ENCODE measurements around the gene CDH1. TPM values are rescaled to one million over a fixed set of nuclear protein-coding genes. Genes with fewer than 3 reads are reported as not detected.

Gene CDH1
- polyA plus RNA-seq, 1 experiment = 0.06 TPM

DNA sequence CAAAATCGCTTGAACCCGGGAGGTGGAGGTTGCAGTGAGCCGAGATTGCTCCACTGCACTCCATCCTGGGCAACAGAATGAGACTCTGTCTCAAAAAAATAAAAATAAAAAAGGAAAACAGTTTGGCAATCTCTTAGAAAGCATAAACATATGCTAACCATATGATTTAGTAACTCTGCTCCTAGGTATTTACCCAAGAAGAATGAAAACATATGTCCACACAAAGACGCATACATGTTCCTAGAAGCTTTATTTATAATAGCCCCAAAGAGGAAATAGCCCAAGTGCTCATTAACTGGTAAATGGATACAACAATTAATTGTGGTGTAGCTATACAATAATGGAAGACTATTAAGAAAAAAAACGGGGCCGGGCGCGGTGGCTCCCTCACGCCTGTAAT lies 18.5 kb upstream of the CDH1 start:
- CTCF ChIA-PET = no interaction called here
- TF ChIP-seq, protein P1, sequence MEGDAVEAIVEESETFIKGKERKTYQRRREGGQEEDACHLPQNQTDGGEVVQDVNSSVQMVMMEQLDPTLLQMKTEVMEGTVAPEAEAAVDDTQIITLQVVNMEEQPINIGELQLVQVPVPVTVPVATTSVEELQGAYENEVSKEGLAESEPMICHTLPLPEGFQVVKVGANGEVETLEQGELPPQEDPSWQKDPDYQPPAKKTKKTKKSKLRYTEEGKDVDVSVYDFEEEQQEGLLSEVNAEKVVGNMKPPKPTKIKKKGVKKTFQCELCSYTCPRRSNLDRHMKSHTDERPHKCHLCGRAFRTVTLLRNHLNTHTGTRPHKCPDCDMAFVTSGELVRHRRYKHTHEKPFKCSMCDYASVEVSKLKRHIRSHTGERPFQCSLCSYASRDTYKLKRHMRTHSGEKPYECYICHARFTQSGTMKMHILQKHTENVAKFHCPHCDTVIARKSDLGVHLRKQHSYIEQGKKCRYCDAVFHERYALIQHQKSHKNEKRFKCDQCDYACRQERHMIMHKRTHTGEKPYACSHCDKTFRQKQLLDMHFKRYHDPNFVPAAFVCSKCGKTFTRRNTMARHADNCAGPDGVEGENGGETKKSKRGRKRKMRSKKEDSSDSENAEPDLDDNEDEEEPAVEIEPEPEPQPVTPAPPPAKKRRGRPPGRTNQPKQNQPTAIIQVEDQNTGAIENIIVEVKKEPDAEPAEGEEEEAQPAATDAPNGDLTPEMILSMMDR (IDR thresholded peaks at IDR 0.05; ENCODE audit: low read depth, low read length) = no peak
- Histone ChIP-seq H3K4me3 (ENCODE audit: low read depth, low read length) (no peak overlapping the region), H3K9me3 (ENCODE audit: control insufficient read depth, insufficient read depth, low read length) (no peaks in the 10 kb centered on the region), H3K27ac (ENCODE audit: low read depth, low read length) (no peak overlapping the region), H3K27me3 (ENCODE audit: control insufficient read depth, insufficient read depth, low read length) (no peaks in the 10 kb centered on the region)
- POLR2A ChIA-PET = no interaction called here
- no peak for DNase-seq (ENCODE audit: low read depth, low spot score)

DNA sequence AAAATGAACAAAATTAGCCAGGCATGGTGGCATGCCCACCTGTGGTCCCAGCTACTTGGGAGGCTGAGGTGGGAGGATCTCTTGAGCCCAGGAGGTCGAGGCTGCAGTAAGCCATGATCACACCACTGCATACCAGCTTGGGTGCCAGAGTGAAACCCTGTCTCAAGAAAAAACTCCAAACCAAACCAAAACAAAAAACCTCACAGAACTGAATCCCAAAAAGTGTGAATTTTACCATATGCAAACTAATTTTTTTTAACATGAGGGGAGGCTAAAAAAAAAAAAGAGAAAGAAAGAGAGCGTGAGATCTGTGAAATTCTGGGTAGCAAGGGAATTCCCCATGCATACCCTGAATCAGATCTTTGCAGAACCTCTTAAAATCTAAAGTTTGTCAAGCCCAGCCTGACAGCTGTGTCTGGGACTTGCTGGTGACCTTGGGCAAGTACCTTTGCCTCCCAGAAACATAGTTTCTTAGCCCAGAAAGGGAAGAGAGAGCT lies 17.1 kb upstream of the CDH1 start:
- ChIA-PET POLR2A (no interaction called here), CTCF (no interaction called here)
- TF ChIP-seq, protein P1 (IDR thresholded peaks at IDR 0.05; ENCODE audit: low read depth, low read length) = no peak

DNA sequence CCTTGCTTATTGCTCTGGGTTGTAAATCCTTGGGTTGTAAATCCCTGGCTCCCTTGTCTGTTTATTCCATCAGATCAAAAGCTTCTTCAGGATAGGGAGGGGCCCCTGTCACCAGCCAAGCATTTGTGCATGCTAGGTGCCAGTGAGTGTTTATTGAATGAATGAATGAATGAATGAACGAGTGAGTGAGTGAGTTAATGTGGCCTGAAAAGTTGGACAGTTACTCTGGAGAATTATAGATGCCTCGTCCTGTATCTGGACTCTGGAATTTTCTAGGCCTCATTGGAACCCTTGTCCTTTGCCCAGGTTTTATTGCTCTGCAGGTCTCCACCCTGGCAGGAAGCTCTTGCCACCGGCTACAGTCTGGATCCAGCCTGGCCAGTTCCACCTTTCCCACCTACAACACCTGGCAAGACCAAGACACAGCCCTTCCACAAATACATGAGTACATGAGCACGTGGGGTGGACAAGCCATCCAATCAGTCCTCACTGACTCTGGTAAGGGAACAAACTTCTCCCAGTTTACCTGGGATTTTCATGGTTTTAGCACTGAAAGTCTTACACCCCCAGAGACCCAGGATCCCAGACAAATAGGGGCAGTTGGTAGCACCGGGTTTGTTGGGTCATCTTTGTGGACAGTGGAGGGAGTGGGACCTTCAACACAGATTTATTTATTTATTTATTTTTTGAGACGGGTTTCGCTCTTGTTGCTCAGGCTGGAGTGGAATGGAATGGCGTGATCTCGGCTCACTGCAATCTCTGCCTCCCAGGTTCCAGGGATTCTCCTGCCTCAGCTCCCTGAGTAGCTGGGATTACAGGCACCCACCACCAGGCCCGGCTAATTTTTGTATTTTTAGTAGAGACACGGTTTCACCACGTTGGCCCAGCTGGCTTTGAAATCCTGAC lies 14.7 kb upstream of the CDH1 start:
- ChIA-PET CTCF (interaction anchor here (0.8 kb wide), 1 partner anchor 125 kb away, joined by 3 read pairs; no protein-coding TSS in a partner anchor), POLR2A (interaction anchor here (0.6 kb wide), 1 partner anchor 129 kb away, joined by 4 read pairs; no protein-coding TSS in a partner anchor)
- Histone ChIP-seq H3K9me3 (ENCODE audit: control insufficient read depth, insufficient read depth, low read length) (no peaks in the 10 kb centered on the region), H3K27ac (ENCODE audit: low read depth, low read length) (no peak overlapping the region), H3K27me3 (ENCODE audit: control insufficient read depth, insufficient read depth, low read length) (no peaks in the 10 kb centered on the region), H3K4me3 (ENCODE audit: low read depth, low read length) (no peak overlapping the region)
- TF ChIP-seq, protein P1 (IDR thresholded peaks at IDR 0.05; ENCODE audit: low read depth, low read length) = no peak
- no peak for DNase-seq (ENCODE audit: low read depth, low spot score)

More for the DNA sequence above, 17.1 kb upstream of the CDH1 start:
- Histone ChIP-seq H3K27me3 (ENCODE audit: control insufficient read depth, insufficient read depth, low read length) (no peaks in the 10 kb centered on the region), H3K4me3 (ENCODE audit: low read depth, low read length) (no peak overlapping the region), H3K27ac (ENCODE audit: low read depth, low read length) (no peak overlapping the region), H3K9me3 (ENCODE audit: control insufficient read depth, insufficient read depth, low read length) (no peaks in the 10 kb centered on the region)
- DNase-seq (ENCODE audit: low read depth, low spot score) = no peak

DNA sequence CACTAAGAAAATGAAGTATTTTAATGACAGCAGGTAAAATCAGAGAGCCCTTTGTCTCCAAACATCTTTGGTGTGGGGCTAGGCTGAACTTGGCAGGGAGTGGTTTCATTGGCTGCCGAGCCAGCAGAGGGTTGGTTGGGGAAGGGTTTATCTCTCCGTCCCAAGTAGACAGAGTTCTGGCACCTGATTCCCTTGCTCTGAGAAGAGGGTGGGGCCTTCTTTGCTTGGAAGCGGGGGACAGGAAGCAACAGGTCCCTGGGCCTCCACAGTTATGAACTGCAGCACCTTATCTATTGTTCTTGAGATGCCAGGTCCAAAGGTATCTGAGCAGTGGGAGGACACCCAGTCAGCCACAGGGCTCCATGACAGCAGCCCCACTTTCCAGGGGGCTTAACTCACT lies 12.3 kb upstream of the CDH1 start:
- ChIA-PET POLR2A (no interaction called here), CTCF (no interaction called here)
- TF ChIP-seq, protein P1 (IDR thresholded peaks at IDR 0.05; ENCODE audit: low read depth, low read length) = no peak
- Histone ChIP-seq H3K9me3 (ENCODE audit: control insufficient read depth, insufficient read depth, low read length) (no peaks in the 10 kb centered on the region), H3K4me3 (ENCODE audit: low read depth, low read length) (no peak overlapping the region), H3K27ac (ENCODE audit: low read depth, low read length) (no peak overlapping the region), H3K27me3 (ENCODE audit: control insufficient read depth, insufficient read depth, low read length) (no peaks in the 10 kb centered on the region)
- DNase-seq (ENCODE audit: low read depth, low spot score) = no peak

DNA sequence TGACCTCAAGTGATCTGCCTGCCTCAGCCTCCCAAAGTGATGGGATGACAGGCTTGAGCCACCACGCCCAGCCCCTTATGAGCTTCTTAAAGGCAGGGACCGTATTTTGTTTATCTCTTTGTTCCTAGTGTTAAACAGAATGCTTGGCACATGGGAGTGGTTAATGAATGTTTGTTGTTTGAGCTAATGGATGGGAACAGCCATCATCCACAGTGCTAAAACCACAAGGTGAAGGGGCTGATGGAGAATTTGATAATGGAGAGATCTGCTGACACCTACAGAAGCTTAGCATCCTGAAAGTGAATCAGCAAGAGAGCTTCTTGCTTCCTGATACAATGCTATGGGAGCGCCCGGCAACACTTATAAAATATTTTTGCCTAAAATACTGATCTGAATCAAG lies 8.6 kb upstream of the CDH1 start:
- CTCF ChIA-PET = no interaction called here
- no peak for DNase-seq (ENCODE audit: low read depth, low spot score)
- H3K27ac ChIP-seq (ENCODE audit: low read depth, low read length) = no peak overlapping the region
- POLR2A ChIA-PET = no interaction called here
- H3K27me3 ChIP-seq (ENCODE audit: control insufficient read depth, insufficient read depth, low read length) = no peaks in the 10 kb centered on the region
- TF ChIP-seq, protein P1 (IDR thresholded peaks at IDR 0.05; ENCODE audit: low read depth, low read length) = no peak
- no peak overlapping the region for H3K4me3 ChIP-seq (ENCODE audit: low read depth, low read length)
- no peaks in the 10 kb centered on the region for H3K9me3 ChIP-seq (ENCODE audit: control insufficient read depth, insufficient read depth, low read length)
